GM19099 (cell line): Measurements from ENCODE around the gene SLPI.

Experiments used
- POLR2A ChIP-seq: IDR thresholded peaks from 3 replicates; pipeline ENCODE4 v1.6.1; 2011; ENCODE audit warnings: low read depth; ENCODE audit not compliant: insufficient read length; ENCODE audit errors: extremely low read depth

SLPI gene

GRCh38 chr20:45254383-45255262 lies at the start of gene SLPI:
TSS of gene SLPI (minus strand) at chr20:45254564. CDS start at chr20:45254543, 21 bp downstream.
- TF ChIP-seq POLR2A: no peak

GRCh38 chr20:45303586-45304463 lies 49.5 kb upstream of the SLPI start:
- TF ChIP-seq POLR2A: no peak

- no peak for TF ChIP-seq POLR2A
Measured at GRCh38 chr20:45301824-45302271, 47.5 kb upstream of the SLPI start.

GRCh38 chr20:45300961-45301360 lies 46.6 kb upstream of the SLPI start:
- TF ChIP-seq POLR2A: no peak

- TF ChIP-seq POLR2A: no peak
Measured at GRCh38 chr20:45299786-45300185, 45.4 kb upstream of the SLPI start.

GRCh38 chr20:45297786-45298497 lies 43.6 kb upstream of the SLPI start:
- no peak for TF ChIP-seq POLR2A

GRCh38 chr20:45294659-45295058 lies 40.3 kb upstream of the SLPI start:
- no peak for TF ChIP-seq POLR2A

- TF ChIP-seq POLR2A: no peak
Measured at GRCh38 chr20:45294003-45294368, 39.6 kb upstream of the SLPI start.

GRCh38 chr20:45293041-45294002 lies 39.0 kb upstream of the SLPI start:
- TF ChIP-seq POLR2A: no peak

- TF ChIP-seq POLR2A: no peak
Measured at GRCh38 chr20:45292343-45292742, 38.0 kb upstream of the SLPI start.

GRCh38 chr20:45291526-45291925 lies 37.2 kb upstream of the SLPI start:
- no peak for TF ChIP-seq POLR2A

- TF ChIP-seq POLR2A: no peak
Measured at GRCh38 chr20:45290677-45291355, 36.5 kb upstream of the SLPI start.

GRCh38 chr20:45289942-45290676 lies 35.7 kb upstream of the SLPI start:
- no peak for TF ChIP-seq POLR2A
